IPS DF 4.7 (cell line): ENCODE data around the gene NUP88.

Experiments used
- DNase-seq: peaks from one replicate; pipeline ENCODE4 v3.0.0-alpha.2; 2013; ENCODE audit warnings: low spot score; ENCODE audit errors: extremely low read depth

The NUP88 gene

GRCh38 chr17:5419959-5420653 lies 644 bp upstream of the NUP88 start, which contains the start of gene RPAIN:
Gene RPAIN, plus strand, starts transcription at chr17:5420182. Its CDS starts 29 bp downstream, at chr17:5420211.
- DNase-seq: peak; percentile 60

GRCh38 chr17:5418858-5419355 lies 555 bp downstream of the NUP88 start:
- no peak for DNase-seq

DNA sequence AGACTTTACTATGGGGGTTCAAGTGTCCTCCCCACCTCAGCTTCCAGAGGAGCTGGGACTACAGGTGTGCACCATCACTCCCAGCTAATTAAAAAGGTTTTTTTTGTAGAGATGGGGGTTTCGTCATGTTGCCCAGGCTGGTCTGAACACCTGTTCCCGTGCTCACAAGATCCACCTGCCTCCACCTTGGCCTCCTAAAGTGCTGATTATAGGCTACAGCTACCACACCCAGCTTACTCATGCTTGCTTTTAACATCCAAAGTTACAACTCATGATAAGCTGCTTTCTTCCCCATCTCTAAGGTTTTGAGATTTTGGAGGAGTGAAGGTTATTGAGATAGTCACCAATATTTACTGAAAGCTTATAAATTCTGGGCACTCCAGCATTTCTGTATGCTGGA lies 2.6 kb downstream of the NUP88 start:
- DNase-seq: no peak

- no peak for DNase-seq
Measured at GRCh38 chr17:5413682-5414081, 5.8 kb downstream of the NUP88 start.

DNA sequence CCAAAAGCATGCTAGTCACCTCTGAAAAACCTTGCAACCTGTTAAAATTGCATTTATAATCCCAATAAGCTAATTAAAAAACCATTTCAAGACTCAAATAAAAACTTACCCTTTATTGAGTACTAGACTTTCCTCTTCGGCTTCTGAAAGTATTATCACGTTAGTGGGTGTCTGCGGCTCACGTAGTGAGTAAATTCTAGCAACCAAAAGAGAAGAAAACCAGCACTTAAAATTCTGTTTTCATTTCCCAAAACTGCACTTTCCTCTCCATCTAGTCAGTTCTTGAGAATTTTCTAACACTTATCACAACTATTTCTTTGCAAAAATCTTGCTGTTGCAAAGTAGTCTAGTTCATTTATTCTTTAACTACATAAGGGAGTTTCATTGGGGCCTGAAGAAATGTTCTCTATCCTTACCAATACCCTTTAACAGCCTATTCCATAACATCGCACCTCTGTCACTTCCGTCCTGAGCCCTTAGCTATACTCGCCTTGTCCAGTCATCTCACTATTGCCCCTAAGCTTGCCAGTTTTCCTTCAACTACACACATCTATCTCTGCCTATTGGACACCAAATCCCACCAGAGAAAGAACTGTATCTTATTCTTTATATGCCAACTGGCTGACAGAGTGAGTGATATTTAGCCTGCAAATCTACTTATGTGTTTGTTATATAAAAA lies 8.7 kb downstream of the NUP88 start:
- DNase-seq: no peak

DNA sequence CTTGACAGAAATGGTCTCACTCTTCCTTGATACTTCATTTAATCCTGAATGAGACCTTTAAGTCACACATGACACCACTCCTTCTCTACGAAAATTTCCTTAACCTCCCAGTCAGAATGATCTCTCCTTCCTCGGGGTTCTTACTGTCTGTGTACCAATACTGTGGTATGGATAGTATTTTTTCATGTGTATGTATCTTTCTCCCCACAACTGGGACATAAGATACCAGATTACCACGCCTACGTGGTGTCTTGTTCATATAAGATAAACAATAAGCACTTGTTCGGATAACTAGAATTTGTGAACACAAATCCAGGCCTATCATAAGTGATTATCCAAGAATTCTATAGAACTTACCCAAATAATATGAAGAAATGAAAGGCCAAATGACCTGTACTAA lies 11.3 kb downstream of the NUP88 start:
- no peak for DNase-seq

DNA sequence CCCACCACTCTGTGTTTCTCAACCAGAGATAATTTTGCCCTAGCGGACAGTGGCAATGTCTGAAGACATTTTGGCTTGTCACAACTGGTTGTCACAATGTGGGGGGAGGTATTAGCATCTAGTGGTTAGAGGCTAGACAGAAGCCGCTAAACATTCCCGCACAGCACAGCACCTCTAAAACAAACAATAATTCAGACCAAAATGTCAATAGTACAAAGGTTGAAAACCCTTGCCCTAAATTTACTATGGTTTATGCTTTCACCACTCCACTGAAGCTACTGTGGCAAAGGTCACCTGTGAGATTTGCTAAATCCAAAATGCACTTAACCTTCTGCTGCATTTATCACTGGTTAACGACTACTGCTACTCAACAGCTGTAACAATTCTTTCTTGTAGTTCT lies 14.1 kb downstream of the NUP88 start:
- no peak for DNase-seq

- DNase-seq: no peak
Measured at GRCh38 chr17:5399767-5400166, 19.7 kb downstream of the NUP88 start.

- DNase-seq: no peak
Measured at GRCh38 chr17:5396612-5397011, 22.9 kb downstream of the NUP88 start.

- no peak for DNase-seq
Measured at GRCh38 chr17:5391678-5392077, 27.8 kb downstream of the NUP88 start.

DNA sequence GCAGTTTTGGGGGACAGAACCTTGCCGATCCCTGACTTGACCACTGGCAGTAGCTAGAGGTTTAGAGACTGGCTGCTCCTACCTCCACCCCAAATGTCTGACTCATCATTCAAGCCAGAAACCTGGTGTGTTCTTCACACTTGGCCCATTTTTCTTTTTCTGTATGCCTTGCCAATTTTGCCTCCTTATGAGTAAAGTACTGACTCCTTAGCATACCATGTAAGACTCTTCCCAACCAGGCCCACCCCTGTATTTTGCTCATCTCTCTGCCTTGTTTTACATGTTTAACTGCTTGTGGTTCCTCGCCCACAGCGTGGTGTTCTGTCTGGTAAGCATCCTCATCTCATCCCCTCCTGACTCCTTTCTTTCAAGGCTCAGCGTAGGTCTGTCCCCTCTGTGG lies 37.9 kb downstream of the NUP88 start:
- DNase-seq: no peak

GRCh38 chr17:5380491-5381135 lies 38.8 kb downstream of the NUP88 start:
- no peak for DNase-seq

- DNase-seq: no peak
Measured at GRCh38 chr17:5379351-5380107, 39.9 kb downstream of the NUP88 start.

- no peak for DNase-seq
Measured at GRCh38 chr17:5378566-5379207, 40.8 kb downstream of the NUP88 start.

DNA sequence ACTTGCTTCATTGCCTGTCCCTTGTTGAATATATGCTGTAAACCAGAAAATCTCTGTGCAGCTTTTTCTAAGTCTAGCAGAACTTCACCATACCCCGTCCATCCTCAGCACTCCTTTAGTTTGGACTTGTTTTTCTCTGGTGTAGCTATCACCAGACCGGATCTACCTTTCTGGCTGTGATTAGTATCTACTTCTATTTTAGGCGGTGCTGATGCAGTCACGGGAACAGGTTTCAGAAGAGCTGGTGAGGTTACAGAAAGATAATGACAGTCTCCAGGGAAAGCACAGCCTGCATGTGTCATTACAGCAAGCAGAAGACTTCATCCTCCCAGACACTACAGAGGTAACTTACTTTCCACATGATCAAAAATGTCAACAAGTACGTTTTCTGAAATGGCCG lies 46.4 kb downstream of the NUP88 start:
- DNase-seq: no peak

DNA sequence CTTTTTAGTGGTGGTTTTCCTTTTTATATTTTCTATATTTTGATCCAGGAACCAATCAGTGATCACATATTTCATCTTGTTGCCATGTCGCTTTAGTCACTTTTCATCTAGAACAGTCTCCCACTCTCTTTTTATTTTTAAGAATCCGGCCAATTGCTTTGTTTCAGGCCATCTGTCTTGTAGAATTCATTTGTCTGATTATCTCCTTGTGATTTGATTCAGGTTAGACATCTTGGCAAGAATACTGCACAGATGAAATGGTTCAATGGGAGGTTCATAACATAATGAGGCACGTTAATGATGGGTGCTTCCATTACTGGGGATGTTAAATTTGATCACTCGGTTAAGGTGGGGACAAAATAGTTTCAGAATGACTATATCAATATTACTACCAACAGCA lies 49.1 kb downstream of the NUP88 start:
- no peak for DNase-seq

- DNase-seq: no peak
Measured at GRCh38 chr17:5365831-5366230, 53.6 kb downstream of the NUP88 start.

GRCh38 chr17:5364696-5365095 lies 54.8 kb downstream of the NUP88 start:
- no peak for DNase-seq

DNA sequence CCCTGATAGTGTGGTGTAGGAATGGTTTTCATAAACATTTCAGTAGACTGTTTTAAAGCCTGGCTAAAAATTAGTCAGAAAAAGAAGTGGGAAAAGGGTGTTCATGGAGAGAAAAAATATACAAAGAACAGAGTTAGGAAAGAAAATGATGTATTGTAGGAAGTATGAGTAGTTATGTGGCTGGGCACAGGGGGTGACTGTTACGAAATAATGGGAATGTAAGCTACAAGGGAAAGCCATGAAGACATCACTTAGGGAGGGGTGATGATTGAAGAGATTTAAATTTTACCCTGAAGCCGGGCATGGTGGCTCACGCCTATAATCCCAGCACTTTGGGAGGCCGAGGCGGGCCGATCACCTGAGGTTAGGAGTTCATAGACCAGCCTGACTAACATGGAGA lies 55.3 kb downstream of the NUP88 start:
- DNase-seq: no peak

DNA sequence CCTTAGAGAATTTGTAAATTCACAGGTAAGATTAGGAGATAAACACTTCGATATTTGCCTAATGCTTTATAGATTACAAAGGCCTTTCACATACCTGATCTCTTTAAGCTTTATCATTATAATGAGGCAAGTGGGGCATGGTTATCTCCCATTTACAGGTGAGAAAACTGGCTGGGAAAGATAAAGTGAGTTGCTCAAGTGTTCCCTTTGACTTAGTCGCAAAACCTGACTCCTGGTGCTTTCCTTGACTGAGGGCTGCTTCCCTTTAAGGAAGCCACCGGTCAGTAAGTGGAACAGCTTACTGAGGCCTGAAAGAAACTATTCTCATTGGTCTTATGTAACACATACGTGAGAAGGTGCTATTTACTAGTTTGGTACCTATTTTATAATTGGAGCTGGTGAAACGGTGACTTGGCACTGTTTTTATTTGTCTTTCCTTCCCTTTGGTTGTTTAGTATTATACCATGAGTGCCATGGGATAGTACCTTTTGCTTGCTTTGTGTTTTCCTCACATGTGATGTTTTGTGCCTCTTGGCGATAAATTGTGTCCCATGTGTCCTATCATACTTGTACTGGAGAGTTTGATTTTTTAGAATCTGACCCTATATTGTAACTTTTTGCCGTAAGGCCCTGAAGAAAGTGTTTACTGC lies 57.2 kb downstream of the NUP88 start:
- DNase-seq: no peak

DNA sequence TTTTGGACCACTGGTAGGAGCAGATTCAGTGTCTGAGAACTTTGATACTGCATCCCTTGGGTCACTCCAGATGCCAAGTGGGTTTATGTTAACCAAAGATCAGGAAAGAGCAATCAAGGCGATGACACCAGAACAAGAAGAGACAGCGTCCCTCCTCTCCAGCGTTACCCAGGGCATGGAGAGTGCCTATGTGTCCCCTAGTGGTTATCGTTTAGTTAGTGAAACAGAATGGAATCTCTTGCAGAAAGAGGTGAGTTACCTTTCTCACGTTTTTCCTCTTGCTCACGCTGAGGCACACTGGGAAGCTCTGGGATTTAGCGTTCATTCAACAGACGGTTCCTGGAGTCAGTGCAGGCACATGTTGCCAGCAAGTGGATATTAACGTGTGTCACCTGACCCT lies 58.0 kb downstream of the NUP88 start:
- no peak for DNase-seq
